ENCODE results near the gene CDC6.

Gene CDC6

GRCh38 chr17:40323391-40324381 is 36.0 kb downstream of the CDC6 start:
- peak; percentile 58 for DNase-seq

GRCh38 chr17:40325156-40326013 is 37.7 kb downstream of the CDC6 start:
- peak; percentile 43 for DNase-seq

GRCh38 chr17:40326014-40326831 is 38.5 kb downstream of the CDC6 start:
- peak; percentile 68 for DNase-seq

GRCh38 chr17:40326832-40327199 is 39.1 kb downstream of the CDC6 start:
- no peak for DNase-seq

- DNase-seq, result no peak
These were observed 39.6 kb downstream of the CDC6 start for GRCh38 chr17:40327244-40327729.

GRCh38 chr17:40327735-40328385 is 40.2 kb downstream of the CDC6 start:
- DNase-seq, result no peak

GRCh38 chr17:40328386-40328766 is 40.7 kb downstream of the CDC6 start:
- DNase-seq, result no peak

- no peak for DNase-seq
These were observed 42.4 kb downstream of the CDC6 start for GRCh38 chr17:40329839-40330794.

- DNase-seq, result no peak
These were observed 43.3 kb downstream of the CDC6 start for GRCh38 chr17:40330850-40331470.

GRCh38 chr17:40331743-40332641 is 44.3 kb downstream of the CDC6 start:
- DNase-seq, result no peak

GRCh38 chr17:40333781-40334448 is 46.2 kb downstream of the CDC6 start:
- DNase-seq, result no peak

- DNase-seq, result no peak
These were observed 47.9 kb downstream of the CDC6 start for GRCh38 chr17:40335620-40336019.

- DNase-seq, result no peak
These were observed 49.7 kb downstream of the CDC6 start for GRCh38 chr17:40337351-40337750.

- DNase-seq, result no peak
These were observed 50.4 kb downstream of the CDC6 start for GRCh38 chr17:40338058-40338457.

GRCh38 chr17:40338941-40339649 is 51.4 kb downstream of the CDC6 start:
- DNase-seq, result no peak

- no peak for DNase-seq
These were observed 52.6 kb downstream of the CDC6 start for GRCh38 chr17:40340327-40340726.

- DNase-seq, result peak; percentile 90
These were observed 53.5 kb downstream of the CDC6 start for GRCh38 chr17:40340880-40341807.

Data from CD4-positive, alpha-beta T cell treated with Interleukin-17A for 4 hours (primary cell).